Fibroblast of skin of left biceps (primary cell): ENCODE measurements around the gene COL2A1.

Experiments
- DNase-seq, 2 experiments: peaks; one replicate each; pipeline ENCODE4 v3.0.0-alpha.2; 2013; ENCODE audit warnings: low read depth in 2 of 2

The COL2A1 gene

DNA sequence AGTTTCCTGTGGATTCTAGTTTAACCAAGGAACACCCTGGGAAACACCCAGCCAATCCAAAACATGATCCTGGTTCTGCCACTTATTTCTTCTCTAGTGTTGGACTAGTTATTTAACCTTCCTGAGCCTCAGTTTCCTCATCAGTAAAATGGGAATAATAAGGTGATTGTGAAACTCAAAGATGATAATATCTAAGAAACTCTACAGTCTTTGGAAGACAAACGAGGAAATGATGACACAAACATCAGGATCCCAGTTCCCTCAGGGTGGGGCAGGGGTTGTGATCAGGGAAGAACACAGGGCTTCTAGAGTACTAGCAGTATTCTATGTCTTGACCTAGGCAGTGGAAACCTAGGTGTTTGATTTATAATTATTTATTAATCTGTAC lies 58.9 kb downstream of the COL2A1 start:
- no peak for DNase-seq

- DNase-seq, result no peak
Observed at GRCh38 chr12:47944685-47945340, 59.5 kb downstream of the COL2A1 start.

DNA sequence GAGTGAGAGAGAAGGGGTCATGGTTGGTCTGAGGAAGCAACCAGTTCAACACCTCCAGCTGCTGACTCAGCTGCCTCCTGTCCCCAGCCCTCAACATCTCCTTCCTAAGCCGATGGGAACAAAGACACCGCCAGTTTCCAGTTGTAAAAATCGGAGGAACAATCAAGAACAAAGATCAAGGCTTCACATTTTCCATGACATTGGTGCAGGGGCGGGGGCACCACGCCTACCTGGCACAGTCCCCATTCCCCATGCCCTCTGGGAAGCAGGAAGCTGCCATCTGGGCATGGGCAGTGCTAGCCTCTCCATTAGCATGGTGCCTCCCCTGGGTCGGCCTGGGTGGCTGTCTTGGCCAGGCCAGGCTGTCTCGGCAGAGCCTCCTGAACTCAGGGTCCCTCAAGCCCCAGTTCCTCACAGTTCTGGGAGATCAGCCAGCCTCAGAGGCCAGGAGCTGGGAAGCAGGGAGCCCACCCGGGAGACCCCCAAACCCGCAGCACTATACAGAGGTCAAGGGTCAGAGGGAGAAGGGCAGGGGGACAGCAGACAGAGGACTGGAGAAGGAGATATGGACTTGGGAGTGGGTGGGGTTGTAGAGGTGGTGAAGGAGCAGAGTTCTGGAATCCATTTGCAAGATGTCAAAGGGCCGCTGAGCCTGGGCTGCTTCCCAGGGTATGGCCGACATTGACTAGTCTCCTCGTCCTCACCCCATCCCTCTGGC lies 60.5 kb downstream of the COL2A1 start:
- no peak for DNase-seq

DNA sequence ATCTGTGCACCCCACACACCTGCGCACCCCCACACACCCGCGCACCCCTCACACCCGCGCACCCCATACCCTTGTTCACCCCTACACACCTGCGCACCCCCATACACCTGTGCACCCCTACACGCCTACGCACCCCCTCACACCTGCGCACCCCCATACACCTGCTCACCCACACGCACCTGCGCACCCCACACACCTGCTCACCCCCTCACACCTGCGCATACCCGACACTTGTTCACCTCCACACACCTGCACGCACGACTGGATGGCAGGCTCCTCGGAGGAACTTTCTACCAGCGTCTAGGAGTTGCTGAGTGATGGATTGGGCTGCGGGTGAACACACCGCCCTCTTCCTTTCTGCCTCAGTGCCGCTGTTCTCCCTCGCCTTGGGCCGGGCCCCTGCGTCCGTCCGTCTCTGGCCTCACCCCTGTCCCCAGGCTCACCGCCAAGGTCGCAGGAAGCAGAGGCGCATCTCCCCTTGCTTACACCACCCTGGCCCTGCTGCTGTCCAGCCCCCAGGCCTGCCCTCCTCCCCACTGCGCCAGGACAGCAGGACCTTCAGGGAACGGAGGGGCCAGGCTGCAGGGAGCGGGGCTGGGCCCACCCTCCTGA lies 61.6 kb downstream of the COL2A1 start:
- no peak for DNase-seq

DNA sequence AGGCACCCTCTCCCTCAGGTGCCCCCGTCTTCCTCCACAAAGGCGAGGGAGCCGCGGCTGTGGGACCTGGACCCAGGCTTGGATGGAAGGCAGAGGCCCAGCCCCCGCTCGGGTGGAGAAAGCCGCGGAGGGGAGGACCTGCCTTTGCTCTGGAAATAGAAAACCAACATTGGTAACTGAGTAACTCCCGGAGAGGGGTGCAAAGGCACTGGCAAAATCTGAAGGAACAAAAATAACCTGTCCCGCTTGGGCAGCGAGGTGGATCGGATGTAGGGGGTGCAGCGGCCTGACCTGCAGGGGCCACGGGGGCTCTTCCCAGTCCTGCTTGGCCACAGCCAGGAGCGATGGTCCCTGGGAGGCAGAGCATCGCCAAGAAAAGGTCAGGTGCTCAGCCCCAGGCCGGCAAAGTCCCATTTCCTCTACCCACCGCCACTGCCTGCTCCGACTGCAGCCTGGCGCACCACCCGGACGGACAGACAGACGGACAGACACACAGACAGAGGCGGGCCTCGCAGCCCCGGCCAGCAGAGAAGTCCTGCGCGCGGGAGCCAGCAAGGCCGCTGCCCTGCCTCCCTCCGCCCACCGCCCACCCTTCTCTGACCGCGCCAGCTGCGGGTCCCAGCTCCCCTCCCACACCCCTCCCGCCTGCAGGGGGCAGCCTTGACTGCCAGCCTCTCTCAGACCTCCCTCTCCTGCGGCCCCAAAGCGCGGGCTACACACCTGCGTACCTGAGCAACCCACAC lies 62.2 kb downstream of the COL2A1 start:
- no peak for DNase-seq

GRCh38 chr12:47941475-47941780 lies 62.8 kb downstream of the COL2A1 start:
- DNase-seq, result no peak

DNA sequence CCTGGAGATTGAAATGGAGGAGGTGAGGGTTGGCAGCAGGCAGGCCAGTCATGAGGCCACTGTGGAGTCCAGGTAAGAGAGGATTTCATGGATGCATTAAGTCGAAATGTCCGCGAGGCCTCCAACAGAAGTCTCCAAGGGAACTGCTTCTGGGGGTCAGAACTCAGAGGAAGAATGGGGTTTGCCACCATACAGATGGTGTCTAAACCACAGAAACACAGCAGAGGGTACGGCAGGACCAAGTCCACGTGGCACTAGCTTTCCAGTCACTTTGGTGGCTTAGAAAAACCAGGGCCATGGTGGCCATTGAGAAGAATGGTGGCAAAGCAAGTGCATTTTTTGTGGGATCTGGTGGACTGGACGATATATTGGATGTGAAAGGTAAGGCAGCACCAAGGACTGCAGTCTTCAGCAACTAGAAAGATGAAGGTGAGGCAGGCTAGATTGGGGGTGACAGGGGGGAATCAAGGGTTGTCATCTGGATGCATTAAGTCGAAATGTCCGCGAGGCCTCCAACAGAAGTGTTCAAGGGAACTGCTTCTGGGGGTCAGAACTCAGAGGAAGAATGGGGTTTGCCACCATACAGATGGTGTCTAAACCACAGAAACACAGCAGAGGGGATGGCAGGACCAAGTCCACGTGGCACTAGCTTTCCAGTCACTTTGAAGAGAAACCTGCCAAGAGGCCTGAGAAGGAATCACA lies 63.4 kb downstream of the COL2A1 start:
- DNase-seq, result no peak

DNA sequence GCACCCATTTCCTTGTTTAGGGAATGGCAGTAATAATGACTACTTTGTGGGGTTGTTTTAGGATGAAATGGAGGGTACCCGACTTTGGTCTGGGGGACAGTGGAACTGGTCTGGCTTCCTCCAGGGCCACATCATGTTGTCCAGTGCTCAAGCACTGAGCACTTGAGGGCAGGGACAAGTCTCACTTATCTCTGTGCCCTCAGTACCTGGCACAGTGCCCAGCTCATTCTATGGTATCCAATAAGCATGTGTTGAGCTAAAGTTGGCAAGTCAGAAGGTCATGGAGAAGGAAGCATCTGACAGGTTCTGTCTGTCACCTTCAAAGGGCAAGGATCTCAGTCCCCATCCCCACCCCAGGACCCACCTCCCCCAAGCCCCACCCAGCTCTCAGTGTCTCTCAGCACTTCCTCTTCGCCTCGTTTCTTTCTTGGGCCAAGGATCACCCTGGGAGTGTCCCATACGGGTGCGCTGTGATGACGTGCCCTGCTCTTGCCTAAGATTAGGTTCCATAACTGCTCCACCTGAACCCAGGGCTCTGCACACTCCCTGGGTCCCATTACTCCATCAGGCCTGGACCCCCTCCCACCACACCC lies 65.2 kb downstream of the COL2A1 start:
- DNase-seq, result no peak

GRCh38 chr12:47938594-47938993 lies 65.7 kb downstream of the COL2A1 start:
- DNase-seq, result no peak

DNA sequence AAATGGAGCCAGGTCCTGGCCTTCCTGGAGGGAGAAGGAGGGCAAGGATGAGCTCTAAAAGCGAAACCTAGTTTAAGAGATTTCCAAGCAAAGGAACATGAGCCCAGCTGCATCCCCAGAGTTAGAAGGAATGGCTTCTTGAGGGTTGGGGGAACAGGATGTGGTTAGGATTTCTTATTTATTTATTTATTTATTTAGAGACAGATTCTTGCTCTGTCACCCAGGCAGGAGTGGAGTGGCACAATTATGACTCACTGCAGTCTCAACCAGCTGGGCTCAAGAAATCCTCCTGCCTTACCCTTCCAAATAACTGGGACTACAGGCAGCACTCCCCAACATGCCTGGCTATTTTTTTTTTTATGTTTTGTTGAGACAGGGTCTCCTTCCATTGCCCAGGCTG lies 66.2 kb downstream of the COL2A1 start:
- DNase-seq, result no peak

- peak; percentile 41 to 46 for DNase-seq
Observed at GRCh38 chr12:47935184-47935583, 69.1 kb downstream of the COL2A1 start.

DNA sequence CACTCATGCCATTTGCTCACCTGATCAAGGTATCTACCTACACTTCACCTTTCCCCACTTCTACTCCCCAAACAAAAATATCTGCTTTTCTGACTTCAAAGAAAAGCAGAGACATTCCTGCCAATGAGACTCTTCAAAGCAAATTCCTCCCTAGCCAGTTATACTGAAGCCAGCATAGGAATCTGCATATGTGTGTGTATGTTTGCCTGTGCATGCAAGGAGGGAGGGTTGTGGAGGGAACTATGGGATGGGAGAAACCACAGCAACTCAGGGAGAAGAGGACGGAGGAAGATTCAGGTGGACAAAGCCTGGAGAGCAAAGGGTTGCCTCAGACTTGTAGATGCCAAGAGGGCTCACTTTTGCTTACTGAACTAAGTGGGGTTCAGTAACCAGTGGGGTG lies 73.1 kb downstream of the COL2A1 start:
- no peak for DNase-seq

- no peak for DNase-seq
Observed at GRCh38 chr12:47930634-47931033, 73.6 kb downstream of the COL2A1 start.

DNA sequence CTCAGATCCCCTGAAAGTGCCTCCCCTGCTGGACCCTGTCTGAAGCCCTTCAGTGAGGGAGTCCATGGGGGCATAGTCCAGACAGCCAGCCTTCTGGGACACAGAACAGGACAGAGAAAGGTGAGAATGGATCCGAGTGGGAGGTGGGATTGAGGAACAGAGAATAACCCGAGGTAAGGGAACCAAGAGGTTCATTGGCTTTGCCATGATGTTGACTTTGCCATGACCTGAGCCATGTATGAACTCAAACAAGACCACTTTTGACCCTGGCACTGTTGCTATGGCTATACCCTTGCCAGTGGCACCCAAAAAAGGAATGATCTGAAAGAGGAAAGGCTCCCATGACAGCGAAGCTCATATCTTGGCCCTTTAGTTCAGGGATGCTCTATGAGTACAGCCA lies 76.9 kb downstream of the COL2A1 start:
- no peak for DNase-seq
